Measurements from ENCODE around the gene ENTREP3.

ENTREP3 gene

DNA sequence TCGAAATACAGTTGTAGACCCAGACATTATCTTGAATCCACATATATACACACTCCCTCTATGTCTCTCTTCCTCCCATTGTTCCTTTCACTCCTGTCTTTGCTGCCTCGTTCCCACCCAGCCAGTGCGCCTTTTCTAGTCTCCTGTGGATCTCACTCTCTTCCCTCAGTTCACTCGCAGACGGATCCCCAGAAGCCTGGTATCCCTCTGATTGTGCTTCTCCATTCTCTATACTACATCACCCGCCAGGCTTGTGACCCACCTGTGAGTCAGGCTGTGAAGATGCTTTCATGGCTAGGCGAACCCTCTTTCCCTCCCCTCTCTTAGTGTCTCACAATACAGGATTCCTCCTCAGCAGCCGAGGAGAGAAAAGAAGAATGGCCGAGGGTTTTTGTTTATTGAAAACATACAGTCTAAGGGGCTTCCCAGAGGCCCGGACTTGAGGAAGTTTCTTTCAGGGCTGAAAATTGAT, 23.4 kb upstream of the ENTREP3 start:
- no peak overlapping the region for H3K27ac ChIP-seq
- DNase-seq (ENCODE audit: low read depth, low spot score): no peak

- H3K27ac ChIP-seq: no peak overlapping the region
- DNase-seq (ENCODE audit: low read depth, low spot score): no peak
These were observed 22.8 kb upstream of the ENTREP3 start for GRCh38 chr1:155277902-155278688.

GRCh38 chr1:155277070-155277901, 22.0 kb upstream of the ENTREP3 start, which contains the start of gene HCN3:
Gene HCN3 (plus strand): TSS chr1:155277463. CDS start chr1:155277591, 128 bp downstream.
- DNase-seq (ENCODE audit: low read depth, low spot score): peak; percentile 52
- H3K27ac ChIP-seq: no peak within 1 kb of the TSS

- peak within 1 kb of the TSS; percentile 87 for H3K27ac ChIP-seq
- peak; percentile 51 for DNase-seq (ENCODE audit: low read depth, low spot score)
These were observed 18.3 kb upstream of the ENTREP3 start, which contains the start of gene CLK2 for GRCh38 chr1:155273343-155274245. Gene CLK2 (minus strand): TSS chr1:155273504. CDS start chr1:155270977, 2,527 bp downstream.

GRCh38 chr1:155272466-155273342, 17.4 kb upstream of the ENTREP3 start:
- H3K27ac ChIP-seq: peak overlapping the region; percentile 87
- no peak for DNase-seq (ENCODE audit: low read depth, low spot score)

DNA sequence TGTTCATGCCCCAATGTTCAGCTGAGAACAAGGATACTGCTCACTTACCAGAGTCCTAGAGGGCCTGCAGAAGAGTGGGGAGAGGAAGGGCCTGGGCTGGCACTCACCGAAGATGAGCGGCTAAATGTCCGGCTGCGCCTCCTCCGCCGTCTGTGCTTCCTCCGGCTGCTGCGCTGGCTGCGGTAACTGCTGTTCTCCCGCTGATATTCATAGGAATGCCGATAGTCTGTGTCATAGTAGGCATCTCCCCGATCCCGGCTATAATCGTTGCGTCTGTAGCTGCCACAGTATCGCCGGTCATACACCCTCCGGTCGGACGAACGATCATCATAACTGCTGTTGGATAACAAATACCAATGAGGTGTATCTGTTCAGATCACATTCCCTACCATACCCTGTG, 14.1 kb upstream of the ENTREP3 start:
- no peak for DNase-seq (ENCODE audit: low read depth, low spot score)
- no peak overlapping the region for H3K27ac ChIP-seq

DNA sequence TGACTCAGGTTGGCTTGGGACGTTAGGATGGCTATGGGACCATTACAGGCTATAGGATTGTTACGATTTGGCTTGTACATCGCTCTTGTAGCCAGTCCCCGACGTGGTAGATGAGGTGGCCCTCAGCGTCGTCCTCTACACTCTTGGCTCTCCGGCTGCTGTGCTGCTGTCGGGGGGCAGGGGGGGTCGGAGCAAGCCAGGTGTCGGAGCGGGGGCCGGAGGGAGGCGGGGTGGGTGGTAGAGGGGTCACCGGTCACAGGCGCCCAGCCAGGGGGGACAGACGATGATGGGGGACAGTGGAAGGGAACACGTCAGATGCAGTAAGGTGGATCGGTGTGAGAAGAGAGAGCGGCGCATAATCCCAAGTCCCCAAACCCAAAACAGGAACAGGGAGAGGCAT, 13.3 kb upstream of the ENTREP3 start:
- DNase-seq (ENCODE audit: low read depth, low spot score): no peak

DNA sequence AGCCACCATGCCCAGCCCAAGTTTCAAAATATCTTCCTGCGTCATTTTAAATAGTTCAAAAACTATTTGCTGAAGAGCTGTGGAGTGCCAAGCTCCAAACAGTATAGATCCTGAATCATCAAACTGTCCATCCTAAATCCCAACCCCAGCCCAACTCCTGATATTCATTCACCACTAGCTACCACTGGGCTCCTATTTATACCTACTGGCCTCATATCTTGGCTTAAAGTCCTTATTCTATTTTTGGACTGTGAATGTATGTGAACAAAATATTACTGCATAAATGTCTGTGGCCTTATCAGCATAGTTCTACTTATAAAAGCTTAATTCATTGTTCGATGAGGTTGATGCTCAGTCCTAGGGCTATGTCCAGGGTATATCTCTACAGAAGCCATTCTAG, 12.1 kb upstream of the ENTREP3 start:
- DNase-seq (ENCODE audit: low read depth, low spot score): no peak
- no peak overlapping the region for H3K27ac ChIP-seq

More for the DNA sequence above, 13.3 kb upstream of the ENTREP3 start:
- H3K27ac ChIP-seq: no peak overlapping the region

- DNase-seq (ENCODE audit: low read depth, low spot score): no peak
- no peak overlapping the region for H3K27ac ChIP-seq
These were observed 11.3 kb upstream of the ENTREP3 start for GRCh38 chr1:155266553-155266952.

DNA sequence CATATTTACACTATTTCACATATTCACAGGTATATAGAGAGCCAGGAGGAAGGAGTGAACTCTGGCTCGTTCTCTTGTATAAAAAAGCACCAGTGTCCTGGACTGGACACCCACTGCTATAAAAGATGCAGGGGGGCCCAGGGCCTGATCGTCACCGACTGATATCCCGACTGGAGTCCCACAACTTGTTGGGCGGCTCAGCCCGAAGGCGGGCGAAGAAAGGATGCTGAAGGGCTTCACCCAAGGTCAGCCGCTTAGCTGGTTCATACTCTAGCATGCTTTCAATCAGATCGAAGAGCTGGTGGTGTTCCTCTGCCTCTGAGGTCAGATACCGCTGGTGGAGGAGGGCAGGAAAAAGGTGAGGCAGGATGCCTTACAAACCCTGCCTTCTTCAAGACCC, 7.8 kb upstream of the ENTREP3 start:
- peak overlapping the region; percentile 75 for H3K27ac ChIP-seq
- no peak for DNase-seq (ENCODE audit: low read depth, low spot score)

DNA sequence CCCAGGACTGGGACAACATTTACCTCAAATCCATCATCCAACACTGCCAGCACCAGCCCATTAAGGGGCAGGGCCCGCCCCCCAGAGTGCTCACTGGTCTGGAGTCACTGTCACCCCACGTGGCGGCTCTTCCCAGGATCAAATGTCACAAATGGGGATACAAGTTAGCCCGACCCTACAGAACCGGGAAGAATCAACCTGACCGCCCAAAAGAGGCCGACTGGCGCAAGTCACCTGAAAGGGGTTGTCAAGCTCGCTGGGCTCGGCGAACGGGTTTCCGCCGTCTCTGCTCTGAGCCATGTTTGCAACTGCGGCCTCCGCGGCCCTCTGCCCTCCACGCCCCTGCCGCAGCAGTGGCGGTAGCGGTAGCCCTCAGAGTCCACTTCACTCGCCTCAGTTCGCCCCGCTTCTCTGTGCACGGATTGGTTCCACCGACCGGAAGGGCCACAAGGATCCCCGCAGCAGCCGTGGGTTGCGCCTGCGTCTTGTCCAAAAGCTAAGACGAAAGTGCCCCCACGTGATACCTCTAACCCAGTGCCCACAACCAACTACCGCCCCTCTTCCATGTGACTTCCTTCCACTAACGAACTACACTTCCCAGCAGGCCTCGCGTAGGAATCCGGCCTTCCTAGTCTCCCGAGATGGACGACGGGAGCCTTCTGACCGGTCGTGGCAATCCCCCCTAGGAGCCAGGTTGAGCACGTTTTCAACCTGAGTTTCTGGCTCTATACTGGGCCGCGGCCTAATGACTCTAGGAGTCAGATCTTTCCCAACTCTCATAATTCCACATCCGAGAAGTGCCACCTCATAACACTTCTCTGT, 6.8 kb upstream of the ENTREP3 start, which contains the start of gene SCAMP3:
Gene SCAMP3 (minus strand): TSS at position 509 of the 822 bp plus-strand sequence. CDS start 209 bp downstream, at position 300.
- H3K27ac ChIP-seq: peak within 1 kb of the TSS; percentile 75

DNA sequence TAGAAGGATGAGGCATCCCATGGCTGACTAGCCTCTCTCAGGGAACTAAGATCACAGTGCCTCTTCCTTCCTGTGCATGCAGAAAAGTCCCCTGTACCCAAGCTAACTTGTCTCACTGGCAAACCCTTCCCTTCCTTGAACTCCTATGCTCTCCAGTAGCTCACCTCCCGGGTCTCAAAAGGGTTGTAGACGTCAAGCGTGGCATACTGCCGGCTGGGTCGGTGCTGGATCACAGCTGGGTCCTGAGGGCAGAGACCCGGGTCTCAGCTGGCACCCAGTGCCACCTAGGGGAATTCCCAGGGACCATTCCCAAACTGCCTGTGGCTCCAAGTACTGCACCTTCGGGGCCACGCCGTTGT, 6.2 kb upstream of the ENTREP3 start:
- no peak for DNase-seq (ENCODE audit: low read depth, low spot score)

More for the DNA sequence above, 6.8 kb upstream of the ENTREP3 start, which contains the start of gene SCAMP3:
- peak; percentile 90 for DNase-seq (ENCODE audit: low read depth, low spot score)

GRCh38 chr1:155260276-155260675, 5.0 kb upstream of the ENTREP3 start:
- H3K27ac ChIP-seq: no peak overlapping the region
- no peak for DNase-seq (ENCODE audit: low read depth, low spot score)

More for the DNA sequence above, 6.2 kb upstream of the ENTREP3 start:
- peak overlapping the region; percentile 75 for H3K27ac ChIP-seq

DNA sequence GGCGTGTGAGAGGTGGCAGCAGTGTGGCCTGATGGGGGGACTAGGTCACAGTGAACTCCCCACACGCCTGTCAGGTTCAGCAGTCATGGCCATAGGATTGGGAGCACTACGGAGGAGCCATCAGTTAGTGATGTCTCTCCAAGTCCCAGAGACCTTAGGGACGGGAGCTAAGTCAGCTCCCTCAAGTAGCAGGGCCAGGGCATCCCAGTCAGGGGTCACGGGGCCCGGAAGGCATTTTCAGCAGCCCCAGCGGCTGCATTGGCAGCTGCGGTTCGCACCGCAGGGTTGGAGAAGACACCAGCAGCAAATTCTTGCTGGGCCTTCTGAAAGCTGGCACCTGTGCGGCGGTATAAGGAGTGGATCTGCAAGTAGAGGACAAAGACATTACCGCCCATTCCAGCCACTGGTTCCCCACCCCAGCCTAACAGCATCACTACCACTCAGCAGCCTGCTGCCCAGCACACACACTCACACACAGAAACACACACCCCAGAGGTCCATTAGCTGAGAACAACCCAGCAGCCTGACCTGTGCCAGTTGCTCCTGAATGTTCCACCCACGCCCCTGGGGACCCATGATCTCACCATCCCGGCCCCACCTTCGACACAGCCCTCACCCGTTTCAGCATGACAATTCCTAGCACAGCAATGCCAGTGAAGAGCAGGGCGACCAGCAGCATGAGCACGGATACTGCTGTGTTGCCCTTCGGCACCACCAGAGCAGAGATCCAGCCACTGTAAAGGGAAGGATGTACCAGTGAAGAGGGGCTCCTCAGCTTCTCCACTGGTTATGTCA, 972 bp upstream of the ENTREP3 start:
- H3K27ac ChIP-seq: peak overlapping the region; percentile 74
- no peak for DNase-seq (ENCODE audit: low read depth, low spot score)

GRCh38 chr1:155254714-155255242, 505 bp downstream of the ENTREP3 start:
- H3K27ac ChIP-seq: peak overlapping the region; percentile 74
- no peak for DNase-seq (ENCODE audit: low read depth, low spot score)

- DNase-seq (ENCODE audit: low read depth, low spot score): no peak
- H3K27ac ChIP-seq: peak overlapping the region; percentile 74
These were observed 1.0 kb downstream of the ENTREP3 start for GRCh38 chr1:155254228-155254713.

DNA sequence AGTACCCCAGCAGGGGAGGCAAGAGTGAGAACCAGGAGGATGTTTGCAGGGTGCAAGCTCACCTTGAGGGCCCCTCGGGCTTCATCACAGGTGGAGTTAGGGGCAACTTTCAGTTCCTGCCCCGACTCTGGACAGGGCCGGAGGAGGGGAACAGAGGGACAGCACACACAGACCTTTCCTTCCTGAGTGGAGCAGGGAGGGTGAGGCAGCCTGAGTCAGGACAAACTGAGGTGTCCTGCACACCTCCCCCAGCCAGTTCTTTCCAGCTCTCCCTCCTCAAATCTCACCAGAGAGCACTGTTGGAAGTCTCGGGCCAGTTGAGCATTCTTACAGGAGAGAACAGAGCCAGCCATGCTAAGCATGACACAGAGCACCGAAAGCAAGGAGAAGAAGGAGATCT, 1.5 kb downstream of the ENTREP3 start:
- peak overlapping the region; percentile 74 for H3K27ac ChIP-seq
- no peak for DNase-seq (ENCODE audit: low read depth, low spot score)

Data from epithelial cell of prostate (primary cell).